ENCODE data around the gene THRB. TPM values are rescaled to one million over a fixed set of nuclear protein-coding genes. Genes with fewer than 3 reads are reported as not detected.

Gene THRB
- total and polyA plus RNA-seq, 7 experiments from 2014 or later: 0.05 to 1.0 (median 0.16) TPM; not detected in 4

DNA sequence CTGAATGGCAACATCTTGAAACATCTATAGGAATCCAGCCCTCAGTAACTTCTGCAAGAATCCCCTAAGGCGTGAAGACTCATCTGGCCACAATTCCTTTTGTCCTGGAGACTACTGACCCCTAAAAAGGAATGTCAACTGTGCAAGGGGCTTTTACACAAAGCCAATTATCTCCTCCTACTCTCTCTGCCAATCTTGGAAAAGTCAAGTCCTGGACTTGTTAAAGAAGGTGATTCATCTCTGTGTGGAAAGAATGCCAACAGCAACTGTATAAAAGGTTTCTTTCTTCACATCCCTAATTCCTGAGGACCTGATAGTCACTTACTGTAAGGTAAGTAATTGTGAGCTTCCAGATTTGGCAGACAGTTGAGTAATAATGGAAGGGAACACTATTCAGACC, 22.3 kb downstream of the THRB start:
- H3K4me3 ChIP-seq (ENCODE audit: low read length): no peak overlapping the region
- Mint-ChIP-seq H3K4me3 (no peak overlapping the region), H3K9me3 (peaks cover 0 to 14% (median 2%) of the 10 kb centered on the region in 11 donors), H3K36me3 (no peaks in the 10 kb centered on the region), H3K27ac (no peak overlapping the region), H3K4me1 (no peaks in the 10 kb centered on the region), H3K27me3 (peaks cover 0 to 10% (median 0%) of the 10 kb centered on the region in 5 donors)
- intact Hi-C loops (cut with micrococcal nuclease): no loop called here
- no peak overlapping the region for H3K27ac ChIP-seq (ENCODE audit: low read depth, low read length)
- POLR2A ChIA-PET: no interaction called here
- CTCF ChIA-PET: interaction anchor here (1.1 kb wide), 1 partner anchor 13 kb away, joined by 3 read pairs; no protein-coding TSS in a partner anchor
- DNase-seq (no peak), ATAC-seq (no peak)
- H3K9me3 ChIP-seq (ENCODE audit: control insufficient read depth in 2 of 3, low read length in 3 of 3): no peaks in the 10 kb centered on the region
- H3K36me3 ChIP-seq (ENCODE audit: control insufficient read depth in 2 of 3, insufficient read depth in 3 of 3, low read length in 3 of 3): no peaks in the 10 kb centered on the region
- H3K4me1 ChIP-seq (ENCODE audit: control insufficient read depth in 2 of 2, insufficient read depth in 2 of 2, low read length in 2 of 2): no peaks in the 10 kb centered on the region
- H3K27me3 ChIP-seq (ENCODE audit: control insufficient read depth in 2 of 2, insufficient read depth in 2 of 2, low read length in 2 of 2): no peaks in the 10 kb centered on the region

DNA sequence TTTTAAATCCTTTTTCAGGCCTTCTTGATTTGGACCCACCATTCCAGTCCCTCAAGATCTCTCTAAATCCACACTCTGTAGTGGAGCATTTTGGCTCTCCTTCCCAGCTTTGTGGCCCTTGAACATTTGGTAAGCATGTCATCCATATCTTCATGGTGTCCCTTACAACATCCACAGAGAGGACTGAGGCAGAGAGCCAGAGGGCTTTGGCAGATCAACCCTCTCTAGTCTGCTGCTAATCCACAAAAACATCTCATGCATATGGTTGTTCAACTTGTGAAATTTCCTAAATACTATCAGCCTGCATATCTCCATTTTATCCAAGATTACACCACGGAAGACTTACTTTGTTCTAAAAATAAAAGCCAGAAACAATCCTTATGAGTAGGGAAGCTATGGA, 23.2 kb downstream of the THRB start:
- no peak for ATAC-seq
- CTCF ChIA-PET: interaction anchor here (1.1 kb wide), 1 partner anchor 14 kb away, joined by 3 read pairs; no protein-coding TSS in a partner anchor
- no peak overlapping the region for H3K27ac ChIP-seq (ENCODE audit: low read depth, low read length)

DNA sequence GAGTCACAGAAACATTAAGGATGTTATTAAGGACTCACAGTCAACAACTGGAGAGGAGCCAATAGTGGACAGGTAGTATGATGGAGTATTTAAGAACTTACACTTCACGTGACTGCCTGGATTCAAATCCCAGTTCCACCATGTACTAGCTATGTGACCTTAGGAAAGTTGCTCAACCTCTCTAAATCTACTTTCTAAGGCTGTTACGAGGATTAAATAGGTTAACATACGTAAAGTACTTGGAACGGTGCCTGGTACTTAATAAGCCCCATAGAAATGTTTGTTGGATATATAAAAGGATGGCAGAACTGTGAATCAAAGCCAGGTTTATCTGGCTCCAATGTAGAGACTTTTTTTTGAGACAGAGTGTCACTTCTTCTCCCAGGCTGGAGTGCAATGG, 24.4 kb downstream of the THRB start:
- intact Hi-C loops (cut with micrococcal nuclease): no loop called here
- CTCF ChIA-PET: no interaction called here
- H3K36me3 Mint-ChIP-seq: no peaks in the 10 kb centered on the region

More for the DNA sequence above, 23.2 kb downstream of the THRB start:
- POLR2A ChIA-PET: no interaction called here
- H3K9me3 ChIP-seq (ENCODE audit: control insufficient read depth in 2 of 3, low read length in 3 of 3): no peaks in the 10 kb centered on the region
- DNase-seq: no peak
- no peaks in the 10 kb centered on the region for H3K4me1 ChIP-seq (ENCODE audit: control insufficient read depth in 2 of 2, insufficient read depth in 2 of 2, low read length in 2 of 2)
- intact Hi-C loops (cut with micrococcal nuclease): no loop called here
- H3K36me3 ChIP-seq (ENCODE audit: control insufficient read depth in 2 of 3, insufficient read depth in 3 of 3, low read length in 3 of 3): no peaks in the 10 kb centered on the region
- H3K9me3 Mint-ChIP-seq: peaks cover 0 to 17% (median 2%) of the 10 kb centered on the region in 11 donors
- H3K4me1 Mint-ChIP-seq: no peaks in the 10 kb centered on the region
- H3K27me3 Mint-ChIP-seq: peaks cover 0 to 13% (median 0%) of the 10 kb centered on the region in 5 donors
- H3K4me3 Mint-ChIP-seq: no peak overlapping the region
- no peaks in the 10 kb centered on the region for H3K36me3 Mint-ChIP-seq
- H3K27me3 ChIP-seq (ENCODE audit: control insufficient read depth in 2 of 2, insufficient read depth in 2 of 2, low read length in 2 of 2): no peaks in the 10 kb centered on the region
- no peak overlapping the region for H3K4me3 ChIP-seq (ENCODE audit: low read length)
- no peak overlapping the region for H3K27ac Mint-ChIP-seq

DNA sequence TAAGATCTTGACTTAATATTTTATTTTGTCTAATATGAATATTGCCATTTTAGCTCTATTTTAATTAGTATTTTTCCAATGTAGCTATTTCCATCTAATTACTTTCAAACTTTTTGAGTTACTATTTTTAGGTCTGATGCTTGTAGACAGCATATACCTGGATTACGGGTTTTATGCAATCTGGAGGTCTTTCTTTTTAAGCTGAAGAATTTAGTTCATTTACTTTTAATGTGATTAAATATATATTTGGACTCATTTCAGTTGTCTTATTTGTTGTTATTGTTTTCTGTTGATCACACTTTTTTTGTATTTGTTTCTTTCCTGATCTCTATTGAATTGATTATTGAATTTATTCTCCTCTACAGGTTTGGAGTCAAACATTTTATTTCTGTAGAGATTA, 30.3 kb downstream of the THRB start:
- POLR2A ChIA-PET: no interaction called here
- no peak overlapping the region for H3K4me3 Mint-ChIP-seq
- DNase-seq (no peak), ATAC-seq (no peak)
- no peak overlapping the region for H3K27ac Mint-ChIP-seq
- no peak overlapping the region for H3K4me3 ChIP-seq (ENCODE audit: low read length)
- H3K9me3 Mint-ChIP-seq: peaks cover 0 to 25% (median 4%) of the 10 kb centered on the region in 11 donors
- H3K4me1 ChIP-seq (ENCODE audit: control insufficient read depth in 2 of 2, insufficient read depth in 2 of 2, low read length in 2 of 2): no peaks in the 10 kb centered on the region
- H3K4me1 Mint-ChIP-seq: no peaks in the 10 kb centered on the region
- no peak overlapping the region for H3K27ac ChIP-seq (ENCODE audit: low read depth, low read length)
- no peaks in the 10 kb centered on the region for H3K36me3 ChIP-seq (ENCODE audit: control insufficient read depth in 2 of 3, insufficient read depth in 3 of 3, low read length in 3 of 3)
- H3K36me3 Mint-ChIP-seq: no peaks in the 10 kb centered on the region
- CTCF ChIA-PET: no interaction called here
- no peaks in the 10 kb centered on the region for H3K9me3 ChIP-seq (ENCODE audit: control insufficient read depth in 2 of 3, low read length in 3 of 3)
- no peaks in the 10 kb centered on the region for H3K27me3 ChIP-seq (ENCODE audit: control insufficient read depth in 2 of 2, insufficient read depth in 2 of 2, low read length in 2 of 2)
- H3K27me3 Mint-ChIP-seq: peaks cover 0 to 7% (median 0%) of the 10 kb centered on the region in 5 donors
- intact Hi-C loops (cut with micrococcal nuclease): no loop called here

More for the DNA sequence above, 24.4 kb downstream of the THRB start:
- POLR2A ChIA-PET: no interaction called here
- H3K27me3 ChIP-seq (ENCODE audit: control insufficient read depth in 2 of 2, insufficient read depth in 2 of 2, low read length in 2 of 2): no peaks in the 10 kb centered on the region
- no peaks in the 10 kb centered on the region for H3K4me1 Mint-ChIP-seq
- H3K27ac ChIP-seq (ENCODE audit: low read depth, low read length): no peak overlapping the region
- H3K4me3 ChIP-seq (ENCODE audit: low read length): no peak overlapping the region
- H3K27me3 Mint-ChIP-seq: peaks cover 0 to 13% (median 0%) of the 10 kb centered on the region in 5 donors
- DNase-seq: no peak
- no peaks in the 10 kb centered on the region for H3K4me1 ChIP-seq (ENCODE audit: control insufficient read depth in 2 of 2, insufficient read depth in 2 of 2, low read length in 2 of 2)
- peaks cover 0 to 18% (median 4%) of the 10 kb centered on the region in 11 donors for H3K9me3 Mint-ChIP-seq
- no peak for ATAC-seq
- no peak overlapping the region for H3K4me3 Mint-ChIP-seq
- H3K27ac Mint-ChIP-seq: no peak overlapping the region
- no peaks in the 10 kb centered on the region for H3K36me3 ChIP-seq (ENCODE audit: control insufficient read depth in 2 of 3, insufficient read depth in 3 of 3, low read length in 3 of 3)
- H3K9me3 ChIP-seq (ENCODE audit: control insufficient read depth in 2 of 3, low read length in 3 of 3): no peaks in the 10 kb centered on the region

DNA sequence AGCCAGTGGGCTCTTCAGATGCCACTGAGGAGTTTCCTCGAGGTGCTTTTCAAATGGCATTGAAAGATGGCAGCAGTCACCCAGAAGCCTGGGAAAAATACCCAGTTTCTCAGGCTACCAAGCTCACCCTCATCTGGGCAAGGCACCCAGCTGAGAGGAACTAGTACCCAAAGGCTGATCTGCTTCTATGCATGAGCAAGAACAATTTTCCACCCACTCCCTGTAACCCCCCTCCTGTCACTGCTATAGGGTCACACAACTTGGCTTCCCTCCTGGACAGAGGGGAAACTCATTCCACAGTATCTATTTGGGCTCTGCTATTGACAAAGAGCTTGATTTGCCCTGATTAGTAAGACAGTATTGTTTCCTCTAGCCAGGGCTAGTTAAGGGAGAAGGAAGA, 31.9 kb downstream of the THRB start:
- Histone ChIP-seq H3K27me3 (ENCODE audit: control insufficient read depth in 2 of 2, insufficient read depth in 2 of 2, low read length in 2 of 2) (no peaks in the 10 kb centered on the region), H3K36me3 (ENCODE audit: control insufficient read depth in 2 of 3, insufficient read depth in 3 of 3, low read length in 3 of 3) (no peaks in the 10 kb centered on the region), H3K4me3 (ENCODE audit: low read length) (no peak overlapping the region), H3K9me3 (ENCODE audit: control insufficient read depth in 2 of 3, low read length in 3 of 3) (no peaks in the 10 kb centered on the region), H3K4me1 (ENCODE audit: control insufficient read depth in 2 of 2, insufficient read depth in 2 of 2, low read length in 2 of 2) (no peaks in the 10 kb centered on the region), H3K27ac (ENCODE audit: low read depth, low read length) (no peak overlapping the region)
- CTCF ChIA-PET: no interaction called here
- Mint-ChIP-seq H3K9me3 (peaks cover 0 to 25% (median 4%) of the 10 kb centered on the region in 11 donors), H3K4me3 (no peak overlapping the region), H3K4me1 (no peaks in the 10 kb centered on the region), H3K27me3 (peaks cover 0 to 5% (median 0%) of the 10 kb centered on the region in 5 donors), H3K36me3 (no peaks in the 10 kb centered on the region), H3K27ac (no peak overlapping the region)
- intact Hi-C loops (cut with micrococcal nuclease): no loop called here
- ATAC-seq (no peak), DNase-seq (no peak)
- POLR2A ChIA-PET: no interaction called here

DNA sequence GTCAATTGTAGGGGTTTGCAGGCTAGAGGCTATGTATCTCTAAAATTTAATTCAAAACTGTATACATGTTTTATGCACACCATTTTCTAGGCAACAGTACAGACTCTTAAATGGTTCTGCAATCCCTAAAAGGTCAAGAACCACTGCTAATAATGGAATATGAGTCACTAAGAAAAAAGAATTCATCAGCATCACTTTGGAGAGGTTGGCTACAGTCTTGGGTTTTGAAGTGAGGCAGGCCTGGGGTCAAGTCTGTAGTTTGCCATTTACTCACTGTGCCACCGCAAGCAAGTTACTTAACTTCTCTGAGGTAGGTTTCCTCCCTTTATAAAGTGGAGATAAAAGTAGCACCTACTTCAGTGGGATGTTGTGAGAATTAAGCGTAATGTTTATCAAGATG, 33.7 kb downstream of the THRB start:
- H3K4me1 Mint-ChIP-seq: no peaks in the 10 kb centered on the region
- H3K27ac Mint-ChIP-seq: no peak overlapping the region
- no peak overlapping the region for H3K4me3 Mint-ChIP-seq
- H3K27ac ChIP-seq (ENCODE audit: low read depth, low read length): no peak overlapping the region
- no peaks in the 10 kb centered on the region for H3K9me3 ChIP-seq (ENCODE audit: control insufficient read depth in 2 of 3, low read length in 3 of 3)
- ATAC-seq: no peak
- H3K36me3 Mint-ChIP-seq: no peaks in the 10 kb centered on the region
- intact Hi-C loops (cut with micrococcal nuclease): no loop called here
- no peaks in the 10 kb centered on the region for H3K36me3 ChIP-seq (ENCODE audit: control insufficient read depth in 2 of 3, insufficient read depth in 3 of 3, low read length in 3 of 3)
- H3K9me3 Mint-ChIP-seq: peaks cover 0 to 13% (median 4%) of the 10 kb centered on the region in 11 donors
- no peak for DNase-seq
- no peaks in the 10 kb centered on the region for H3K27me3 ChIP-seq (ENCODE audit: control insufficient read depth in 2 of 2, insufficient read depth in 2 of 2, low read length in 2 of 2)
- no peak overlapping the region for H3K4me3 ChIP-seq (ENCODE audit: low read length)
- H3K4me1 ChIP-seq (ENCODE audit: control insufficient read depth in 2 of 2, insufficient read depth in 2 of 2, low read length in 2 of 2): no peaks in the 10 kb centered on the region
- ChIA-PET POLR2A (no interaction called here), CTCF (no interaction called here)
- no peaks in the 10 kb centered on the region for H3K27me3 Mint-ChIP-seq

DNA sequence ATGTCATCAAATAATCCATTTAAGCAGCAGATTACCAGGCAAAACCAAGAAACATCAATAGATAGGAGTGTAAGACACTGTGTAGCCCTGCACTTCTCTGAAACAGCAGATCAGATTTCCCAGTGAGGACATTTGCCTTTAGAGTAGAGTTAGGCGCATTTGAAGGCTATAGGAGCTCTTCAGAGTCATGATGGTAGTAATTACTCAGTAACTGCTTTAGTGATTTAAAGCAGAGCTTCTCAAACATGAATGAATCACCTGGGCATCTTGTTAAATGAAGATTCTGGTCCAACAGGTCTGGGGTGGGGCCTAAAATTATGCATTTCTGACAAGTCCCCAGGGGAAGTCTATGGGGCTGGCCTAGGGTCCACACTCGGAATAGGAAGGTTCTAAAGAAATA, 36.9 kb downstream of the THRB start:
- H3K9me3 ChIP-seq (ENCODE audit: control insufficient read depth in 2 of 3, low read length in 3 of 3): no peaks in the 10 kb centered on the region
- intact Hi-C loops (cut with micrococcal nuclease): no loop called here
- H3K27ac ChIP-seq (ENCODE audit: low read depth, low read length): no peak overlapping the region
- ChIA-PET CTCF (no interaction called here), POLR2A (no interaction called here)
- no peaks in the 10 kb centered on the region for H3K27me3 Mint-ChIP-seq
- no peak for DNase-seq
- H3K27me3 ChIP-seq (ENCODE audit: control insufficient read depth in 2 of 2, insufficient read depth in 2 of 2, low read length in 2 of 2): no peaks in the 10 kb centered on the region
- no peak overlapping the region for H3K4me3 ChIP-seq (ENCODE audit: low read length)
- H3K4me3 Mint-ChIP-seq: no peak overlapping the region
- no peaks in the 10 kb centered on the region for H3K4me1 Mint-ChIP-seq
- H3K36me3 Mint-ChIP-seq: no peaks in the 10 kb centered on the region
- peaks cover 0 to 4% (median 0%) of the 10 kb centered on the region in 11 donors for H3K9me3 Mint-ChIP-seq
- no peak overlapping the region for H3K27ac Mint-ChIP-seq
- no peaks in the 10 kb centered on the region for H3K36me3 ChIP-seq (ENCODE audit: control insufficient read depth in 2 of 3, insufficient read depth in 3 of 3, low read length in 3 of 3)
- no peaks in the 10 kb centered on the region for H3K4me1 ChIP-seq (ENCODE audit: control insufficient read depth in 2 of 2, insufficient read depth in 2 of 2, low read length in 2 of 2)
- ATAC-seq: no peak

All from naive thymus-derived CD4-positive, alpha-beta T cell (primary cell).